PC-9 (cell line): ENCODE measurements around the gene PANX3. TPM values are rescaled to one million over a fixed set of nuclear protein-coding genes. Genes with fewer than 3 reads are reported as not detected.

Source experiments
- BruUV-seq: library from RNA; stranded (reverse); fragments of 400-500 nt; replicated peaks from 2 replicates; lab custom pipeline; 2021; lab: Mats Ljungman, UMichigan
- CTCF ChIA-PET: fragments of 300-600 bp; sonication (Branson Sonifier 250); formaldehyde crosslinking; loops from one replicate; lab custom pipeline; 2022; ENCODE audit warnings: antibody characterized with exemption; lab: Charles Lee
- POLR2A ChIA-PET: fragments of 300-600 bp; sonication (Branson Sonifier 250); formaldehyde crosslinking; loops from one replicate; lab custom pipeline; 2022; ENCODE audit warnings: antibody characterized with exemption; ENCODE audit not compliant: unreplicated experiment; lab: Charles Lee
- DNase-seq, 2 experiments: peaks; one replicate each; pipeline versions ENCODE4 v3.0.0 to v3.0.0-alpha.2; 2015 to 2022; ENCODE audit warnings: mixed read lengths in 1 of 2
- H2AFZ ChIP-seq: fragments of 200-600 bp; sonication (generic); 2 replicates; pipeline ENCODE4 v1.8.1; 2017; ENCODE audit warnings: antibody characterized with exemption
- H3F3A ChIP-seq: fragments of 200-600 bp; sonication (generic); 2 replicates; pipeline ENCODE4 v1.8.1; 2017; ENCODE audit warnings: antibody characterized with exemption, mild to moderate bottlenecking, low read depth; ENCODE audit not compliant: insufficient read depth
- H3K27ac ChIP-seq: fragments of 200-600 bp; sonication (generic); 2 replicates; pipeline ENCODE4 v1.6.1; 2016; ENCODE audit warnings: mixed run types
- H3K27me3 ChIP-seq: fragments of 200-600 bp; sonication (generic); 2 replicates; pipeline ENCODE4 v1.6.1; 2016; ENCODE audit warnings: low read depth, mixed run types; ENCODE audit not compliant: insufficient read depth
- H3K36me3 ChIP-seq: fragments of 200-600 bp; sonication (generic); 2 replicates; pipeline ENCODE4 v1.6.1; 2016; ENCODE audit warnings: low read depth, mixed run types
- H3K4me1 ChIP-seq: fragments of 200-600 bp; sonication (generic); replicated peaks from 2 replicates; pipeline ENCODE4 v1.6.1; 2016; ENCODE audit warnings: mixed run types; ENCODE audit not compliant: insufficient read depth
- H3K4me2 ChIP-seq: fragments of 200-600 bp; sonication (generic); 2 replicates; pipeline ENCODE4 v1.6.1; 2017; ENCODE audit warnings: mixed run types
- H3K4me3 ChIP-seq: fragments of 200-600 bp; sonication (generic); 2 replicates; pipeline ENCODE4 v1.6.1; 2016; ENCODE audit warnings: mixed run types
- H3K79me2 ChIP-seq: fragments of 200-600 bp; sonication (generic); 2 replicates; pipeline ENCODE4 v1.6.1; 2017; ENCODE audit warnings: low read depth, mixed run types
- H3K9me2 ChIP-seq: fragments of 200-600 bp; sonication (generic); 2 replicates; pipeline ENCODE4 v1.8.1; 2017; ENCODE audit warnings: mild to moderate bottlenecking; ENCODE audit not compliant: insufficient read depth
- H3K9me3 ChIP-seq: fragments of 200-600 bp; sonication (generic); 2 replicates; pipeline ENCODE4 v1.8.1; 2016; ENCODE audit warnings: low read depth; ENCODE audit not compliant: insufficient read depth
- H4K20me1 ChIP-seq: fragments of 200-600 bp; sonication (generic); 2 replicates; pipeline ENCODE4 v1.8.1; 2017; ENCODE audit not compliant: insufficient read depth
- CTCF ChIP-seq: fragments of 200-600 bp; sonication (generic); conservative IDR thresholded peaks from 2 replicates; pipeline ENCODE4 v1.6.1; 2017; ENCODE audit warnings: mixed run types, antibody characterized with exemption, mild to moderate bottlenecking, moderate library complexity
- EZH2 ChIP-seq: fragments of 200-600 bp; sonication (generic); IDR thresholded peaks from 2 replicates; pipeline ENCODE4 v1.8.0; 2017; ENCODE audit warnings: antibody characterized with exemption, low read depth
- intact Hi-C: fragments of 100-400 bp; cut with micrococcal nuclease; formaldehyde crosslinking; loops from one replicate; pipeline ENCODE4 v1.10.0; 2022; ENCODE audit not compliant: unreplicated experiment
- total RNA-seq: library from RNA; stranded (reverse); gene quantifications from 2 replicates; pipeline ENCODE4 v1.2.3, GENCODE V29; 2021

Gene PANX3
- total RNA-seq, 1 experiment from 2014 or later: not detected

GRCh38 chr11:124618863-124619262 is 7.6 kb downstream of the PANX3 start:
- peaks cover 62% of the 10 kb centered on the region for H3K27me3 ChIP-seq
- DNase-seq: no peak
- no peak overlapping the region for H3K4me2 ChIP-seq
- CTCF ChIA-PET: no interaction called here
- POLR2A ChIA-PET: no interaction called here
- no peak overlapping the region for H3K27ac ChIP-seq
- peaks cover 3% of the 10 kb centered on the region; the same call in 1 of the 2 replicates for H4K20me1 ChIP-seq
- no peak overlapping the region for H3K4me3 ChIP-seq
- intact Hi-C loops: no loop called here
- peaks cover 4% of the 10 kb centered on the region for H3K4me1 ChIP-seq
- H3K9me3 ChIP-seq: no peaks in the 10 kb centered on the region
- 0 out of 2 replicates have a peak, but pooled peaks cover 3% of the 10 kb centered on the region for H3K9me2 ChIP-seq
- no TSS peak for BruUV-seq
- H3K79me2 ChIP-seq: peaks cover 11% of the 10 kb centered on the region
- H3K36me3 ChIP-seq: no peaks in the 10 kb centered on the region
- no peak overlapping the region for H2AFZ ChIP-seq
- no peak for TF ChIP-seq EZH2
- TF ChIP-seq CTCF: no peak
- H3F3A ChIP-seq: peaks cover 6% of the 10 kb centered on the region; the same call in 1 of the 2 replicates

GRCh38 chr11:124622531-124623451 is 11.6 kb downstream of the PANX3 start, which contains the start of gene TBRG1:
Gene TBRG1, plus strand, starts transcription at chr11:124622864. Its CDS starts 220 bp downstream, at chr11:124623084.
- Histone ChIP-seq H3K27ac (peak within 1 kb of the TSS; percentile 65), H3F3A (peaks cover 6% of the 10 kb centered on the region; the same call in 1 of the 2 replicates), H3K9me3 (no peaks in the 10 kb centered on the region), H3K4me3 (peak within 1 kb of the TSS; percentile 88), H4K20me1 (peaks cover 10% of the 10 kb centered on the region; the same call in 1 of the 2 replicates), H3K36me3 (peaks cover 11% of the 10 kb centered on the region), H3K79me2 (peaks cover 22% of the 10 kb centered on the region), H3K4me1 (peaks cover 11% of the 10 kb centered on the region), H2AFZ (peak within 1 kb of the TSS; percentile 95), H3K4me2 (peak within 1 kb of the TSS; percentile 94), H3K27me3 (peaks cover 30% of the 10 kb centered on the region), H3K9me2 (0 out of 2 replicates have a peak, but pooled peaks cover 3% of the 10 kb centered on the region)
- ChIA-PET POLR2A (interaction anchor here (0.6 to 0.7 kb wide), 4 partner anchors 14 to 278 kb away, joined by 4 to 7 read pairs (median 6); partner anchors contain the start of gene SPA17), CTCF (interaction anchor here (0.5 to 0.7 kb wide), 2 partner anchors 15 to 331 kb away, joined by 3 to 6 read pairs; no protein-coding TSS in a partner anchor)
- peak; percentile 69 to 82 for DNase-seq
- BruUV-seq: TSS peak; percentile 73
- intact Hi-C loops: no loop called here
- TF ChIP-seq CTCF (no peak), EZH2 (no peak)

GRCh38 chr11:124623861-124624525 is 12.8 kb downstream of the PANX3 start:
- Histone ChIP-seq H3K27me3 (peaks cover 18% of the 10 kb centered on the region), H3K36me3 (peaks cover 11% of the 10 kb centered on the region), H3K27ac (no peak overlapping the region), H4K20me1 (peaks cover 10% of the 10 kb centered on the region; the same call in 1 of the 2 replicates), H3K4me1 (peaks cover 11% of the 10 kb centered on the region), H3K9me2 (0 out of 2 replicates have a peak, but pooled peaks cover 3% of the 10 kb centered on the region), H3K9me3 (no peaks in the 10 kb centered on the region), H3K79me2 (peaks cover 22% of the 10 kb centered on the region), H3K4me3 (peak overlapping the region; percentile 88), H3F3A (peaks cover 6% of the 10 kb centered on the region; the same call in 1 of the 2 replicates), H2AFZ (no peak overlapping the region), H3K4me2 (peak overlapping the region; percentile 94)
- no peak for TF ChIP-seq CTCF
- TF ChIP-seq EZH2: no peak
- no peak for DNase-seq
- intact Hi-C loops: no loop called here
- ChIA-PET POLR2A (interaction anchor here (0.6 kb wide), 1 partner anchor 27 kb away, joined by 7 read pairs; no protein-coding TSS in a partner anchor), CTCF (no interaction called here)
- BruUV-seq: no TSS peak
